K562 (cell line): ENCODE data around the gene OXSR1. TPM values are rescaled to one million over a fixed set of nuclear protein-coding genes. Genes with fewer than 3 reads are reported as not detected.
A peak's percentile ranks its signal among the peaks of the same experiment; 100 is the strongest.

Experiments
- ATAC-seq: fragments of 200-7000 bp; cut with Tn5 transposase; 3 replicates; pipeline ENCODE4 v1.9.1; 2020; ENCODE audit warnings: moderate library complexity
- BruUV-seq: library from RNA; stranded (reverse); fragments of 400-500 nt; replicated peaks from 2 replicates; lab custom pipeline; 2021; lab: Mats Ljungman, UMichigan
- CTCF ChIA-PET: fragments of 300-600 bp; formaldehyde crosslinking; extraction: SDS; loops from one replicate; lab custom pipeline; 2021; ENCODE audit warnings: low intra/inter-chr PET ratio; lab: Yijun Ruan, JAX
- POLR2A ChIA-PET: fragments of 300-600, 350-650 bp; sonication (Branson Sonifier 250); formaldehyde crosslinking; extraction: SDS; loops from one replicate; lab custom pipeline; 2021; ENCODE audit warnings: antibody characterized with exemption, inconsistent platforms; lab: Yijun Ruan, JAX
- DNase-seq, 4 experiments: peaks; one replicate each; pipeline versions ENCODE4 v3.0.0 to v3.0.0-alpha.2; 2011 to 2018; ENCODE audit warnings: low spot score in 3 of 4, mixed read lengths in 3 of 4; ENCODE audit errors: extremely low read depth in 1 of 4
- FAIRE-seq: peaks from 2 replicates; lab custom pipeline; 2011; peaks lifted over from hg19 to GRCh38; lab: Jason Lieb, UNC
- H2AFZ ChIP-seq: 2 replicates; pipeline ENCODE4 v1.6.0; 2011; ENCODE audit warnings: low read depth, low read length, control low read depth, inconsistent platforms
- H3K27ac ChIP-seq: fragments of 200-600 bp; 3 replicates; pipeline ENCODE4 v1.8.0; 2011; ENCODE audit warnings: low read depth, mild to moderate bottlenecking, control low read depth, inconsistent platforms, low read length, moderate library complexity, mixed read lengths; ENCODE audit errors: extremely low read depth
- H3K27me3 ChIP-seq, 2 experiments: fragments of 300-600 bp in 1 of 2; 2 replicates in 1 of 2; 3 replicates in 1 of 2; pipeline versions ENCODE4 v1.6.0 to v1.8.0; 2011; ENCODE audit warnings: inconsistent platforms in 2 of 2, low read length in 2 of 2, mild to moderate bottlenecking in 1 of 2, mixed read lengths in 1 of 2, moderate library complexity in 1 of 2; ENCODE audit not compliant: control insufficient read depth in 2 of 2, insufficient read depth in 2 of 2
- H3K36me3 ChIP-seq: fragments of 300-600 bp; 3 replicates; pipeline ENCODE4 v1.8.0; 2011; ENCODE audit warnings: mild to moderate bottlenecking, low read length, inconsistent platforms; ENCODE audit not compliant: control insufficient read depth, insufficient read depth
- H3K4me1 ChIP-seq, 2 experiments: fragments of 200-600 bp in 1 of 2; replicated peaks in 1 of 2; 2 replicates in 1 of 2; 3 replicates in 1 of 2; pipeline versions ENCODE4 v1.5.1 to v1.8.0; 2011; ENCODE audit warnings: inconsistent platforms in 2 of 2, low read length in 2 of 2, mild to moderate bottlenecking in 1 of 2, mixed read lengths in 1 of 2, moderate library complexity in 1 of 2; ENCODE audit not compliant: control insufficient read depth in 2 of 2, insufficient read depth in 2 of 2
- H3K4me2 ChIP-seq: 2 replicates; pipeline ENCODE4 v1.6.1; 2011; ENCODE audit warnings: low read length, control low read depth, inconsistent platforms, mixed read lengths; ENCODE audit not compliant: insufficient read depth
- H3K4me3 ChIP-seq: fragments of 200-600 bp; sonication (generic), shearing (Covaris generic); 2 replicates; pipeline ENCODE4 v1.5.1; 2016; ENCODE audit warnings: control low read depth, inconsistent platforms
- H3K79me2 ChIP-seq: fragments of 200-600 bp; 3 replicates; pipeline ENCODE4 v1.8.0; 2011; ENCODE audit warnings: low read length, inconsistent platforms; ENCODE audit not compliant: control insufficient read depth, insufficient read depth
- H3K9ac ChIP-seq, 2 experiments: 2 replicates each; pipeline versions ENCODE4 v1.6.0 to v1.6.1; 2011; ENCODE audit warnings: low read depth in 2 of 2, low read length in 2 of 2, control low read depth in 1 of 2, inconsistent platforms in 1 of 2, mild to moderate bottlenecking in 1 of 2, mixed read lengths in 1 of 2; ENCODE audit not compliant: insufficient read depth in 1 of 2
- H3K9me1 ChIP-seq: one replicate; pipeline ENCODE4 v1.6.0; 2011; ENCODE audit warnings: inconsistent platforms, mild to moderate bottlenecking, low read length, moderate library complexity; ENCODE audit not compliant: control insufficient read depth, insufficient read depth
- H3K9me3 ChIP-seq: replicated peaks from 2 replicates; pipeline ENCODE4 v1.5.1; 2011; ENCODE audit warnings: low read depth, low read length, inconsistent platforms; ENCODE audit not compliant: control insufficient read depth, insufficient read depth
- H4K20me1 ChIP-seq: replicated peaks from 2 replicates; pipeline ENCODE4 v1.6.1; 2011; ENCODE audit warnings: low read length, inconsistent platforms, mixed read lengths; ENCODE audit not compliant: control insufficient read depth, insufficient read depth
- CXXC5 ChIP-seq: fragments of 250-450 bp; sonication (Bioruptor Pico); IDR thresholded peaks from 2 replicates; pipeline ENCODE4 v1.8.0; 2022; ENCODE audit warnings: inconsistent platforms, mild to moderate bottlenecking, moderate library complexity
- GABPB1 ChIP-seq: sonication (generic); formaldehyde crosslinking; IDR thresholded peaks from 2 replicates; pipeline ENCODE4 v1.8.0; 2022; ENCODE audit warnings: mild to moderate bottlenecking, missing genetic modification reagents
- GTF2F1 ChIP-seq: IDR thresholded peaks from 2 replicates; pipeline ENCODE4 v1.6.1; 2011; ENCODE audit warnings: low read depth, low read length, improper control_type of control experiment
- RBM22 ChIP-seq: fragments of 200-400 bp; formaldehyde crosslinking; IDR thresholded peaks from 2 replicates; pipeline ENCODE4 v1.6.1; 2018; ENCODE audit warnings: low read length, low read depth; ENCODE audit not compliant: poor library complexity, severe bottlenecking
- RBM25 ChIP-seq: fragments of 200-400 bp; formaldehyde crosslinking; IDR thresholded peaks from 2 replicates; pipeline ENCODE4 v1.6.1; 2018; ENCODE audit warnings: low read length, low read depth, moderate library complexity; ENCODE audit not compliant: severe bottlenecking
- ZBTB43 ChIP-seq: sonication (generic); formaldehyde crosslinking; IDR thresholded peaks from 2 replicates; pipeline ENCODE4 v1.8.0; 2023; ENCODE audit warnings: mild to moderate bottlenecking, missing genetic modification reagents
- ZNF134 ChIP-seq: fragments of 250-450 bp; sonication (Bioruptor Pico); conservative IDR thresholded peaks from 2 replicates; pipeline ENCODE4 v1.4.0; 2020
- ZNF76 ChIP-seq: fragments of 250-450 bp; sonication (Bioruptor Pico); IDR thresholded peaks from 2 replicates; pipeline ENCODE4 v1.4.0; 2020; ENCODE audit warnings: mild to moderate bottlenecking, moderate library complexity, borderline replicate concordance
- WGBS: fragments of 100-300 bp; shearing (Covaris generic); methylation state at CpG from one replicate; pipeline ENCODE4 v1.1.6; 2016; ENCODE audit warnings: low coverage, mixed read lengths; ENCODE audit not compliant: insufficient coverage; ENCODE audit errors: missing lambda C conversion rate; 5-methylcytosine and 5-hydroxymethylcytosine counted together
- in situ Hi-C: fragments of 300-500 bp; cut with MboI; formaldehyde crosslinking; loops from 4 replicates; pipeline ENCODE4 v1.15.0; 2018; ENCODE audit warnings: inconsistent platforms, mixed read lengths
- intact Hi-C: fragments of 100-400 bp; cut with micrococcal nuclease; formaldehyde crosslinking; loops from 2 replicates; pipeline ENCODE4 v1.14.2; 2022
- polyA plus RNA-seq, 8 experiments: library from polyadenylated mRNA; depleted of rRNA in 4 of 8; stranded (reverse) in 5 of 8; unstranded in 3 of 8; fragments of >200 nt; fragmentation: Nextera tagmentation in 2 of 8; fragmentation: Illumina TruSeq in 1 of 8; extraction: Ambion mirVana in 2 of 8; extraction: Trizol in 1 of 8; gene quantifications; 2 replicates each; pipeline versions ENCODE4 v1.2.1 to v1.2.3, GENCODE V29; 2011 to 2014; ENCODE audit warnings: inconsistent platforms in 1 of 8, missing spikeins in 1 of 8
- total RNA-seq, 7 experiments: library from RNA; depleted of rRNA in 6 of 7; stranded (reverse); fragments of >200 nt in 6 of 7; fragmentation: Illumina TruSeq in 2 of 7; extraction: Trizol in 2 of 7; gene quantifications; 2 replicates each; pipeline versions ENCODE4 v1.2.1 to v1.2.3, GENCODE V29; 2011 to 2021; ENCODE audit warnings: low replicate concordance in 1 of 7
- TF ChIP-seq, protein P1 (sequence below): fragments of 450-650 bp; IDR thresholded peaks from 2 replicates; pipeline ENCODE4 v1.6.1; 2018; ENCODE audit not compliant: partially characterized antibody

The OXSR1 gene
- total and polyA plus RNA-seq, 9 of the 15 experiments (the other 6 are each of a cell fraction or from before 2014, with no cell fraction given): 15.7 to 87.6 (median 48.7) TPM

DNA sequence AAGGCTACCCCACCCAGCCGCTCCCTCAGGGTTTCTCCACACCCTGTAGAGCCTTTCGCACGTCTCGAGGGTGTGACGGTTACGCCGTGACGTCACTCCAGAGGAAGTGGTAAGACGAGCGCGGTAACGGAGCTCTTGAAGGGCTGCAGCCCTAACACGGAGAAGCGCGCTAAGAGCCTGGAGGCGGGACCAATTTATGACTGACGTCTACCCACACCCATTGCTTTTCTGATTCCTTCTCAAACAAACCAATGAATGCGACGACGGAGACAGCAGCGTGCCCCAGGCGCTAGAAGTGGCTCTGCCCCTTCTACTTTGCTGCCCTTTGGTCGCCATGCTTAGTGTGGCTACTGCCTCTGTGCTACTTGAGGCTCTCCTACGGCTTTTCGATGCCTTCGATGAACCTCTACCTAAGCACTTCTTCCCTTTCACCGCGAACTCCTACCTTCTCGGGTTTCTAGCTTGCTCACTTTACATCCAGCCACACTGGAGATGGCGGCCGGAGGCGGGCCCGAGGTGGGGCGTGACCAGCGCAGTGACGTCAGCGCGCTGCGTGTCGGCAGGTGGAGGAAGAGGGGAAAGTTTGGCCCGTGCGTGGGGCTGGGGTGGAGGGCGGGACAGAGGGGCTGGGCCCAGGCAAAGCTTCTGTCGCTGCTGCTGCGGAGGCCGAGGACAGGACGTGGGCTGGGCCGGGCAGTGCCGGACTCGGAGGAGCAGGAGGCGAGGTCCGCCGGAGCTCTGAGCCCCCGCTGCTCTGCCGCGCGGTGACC, at the start of gene OXSR1 (continued):
- TF ChIP-seq, protein P1, sequence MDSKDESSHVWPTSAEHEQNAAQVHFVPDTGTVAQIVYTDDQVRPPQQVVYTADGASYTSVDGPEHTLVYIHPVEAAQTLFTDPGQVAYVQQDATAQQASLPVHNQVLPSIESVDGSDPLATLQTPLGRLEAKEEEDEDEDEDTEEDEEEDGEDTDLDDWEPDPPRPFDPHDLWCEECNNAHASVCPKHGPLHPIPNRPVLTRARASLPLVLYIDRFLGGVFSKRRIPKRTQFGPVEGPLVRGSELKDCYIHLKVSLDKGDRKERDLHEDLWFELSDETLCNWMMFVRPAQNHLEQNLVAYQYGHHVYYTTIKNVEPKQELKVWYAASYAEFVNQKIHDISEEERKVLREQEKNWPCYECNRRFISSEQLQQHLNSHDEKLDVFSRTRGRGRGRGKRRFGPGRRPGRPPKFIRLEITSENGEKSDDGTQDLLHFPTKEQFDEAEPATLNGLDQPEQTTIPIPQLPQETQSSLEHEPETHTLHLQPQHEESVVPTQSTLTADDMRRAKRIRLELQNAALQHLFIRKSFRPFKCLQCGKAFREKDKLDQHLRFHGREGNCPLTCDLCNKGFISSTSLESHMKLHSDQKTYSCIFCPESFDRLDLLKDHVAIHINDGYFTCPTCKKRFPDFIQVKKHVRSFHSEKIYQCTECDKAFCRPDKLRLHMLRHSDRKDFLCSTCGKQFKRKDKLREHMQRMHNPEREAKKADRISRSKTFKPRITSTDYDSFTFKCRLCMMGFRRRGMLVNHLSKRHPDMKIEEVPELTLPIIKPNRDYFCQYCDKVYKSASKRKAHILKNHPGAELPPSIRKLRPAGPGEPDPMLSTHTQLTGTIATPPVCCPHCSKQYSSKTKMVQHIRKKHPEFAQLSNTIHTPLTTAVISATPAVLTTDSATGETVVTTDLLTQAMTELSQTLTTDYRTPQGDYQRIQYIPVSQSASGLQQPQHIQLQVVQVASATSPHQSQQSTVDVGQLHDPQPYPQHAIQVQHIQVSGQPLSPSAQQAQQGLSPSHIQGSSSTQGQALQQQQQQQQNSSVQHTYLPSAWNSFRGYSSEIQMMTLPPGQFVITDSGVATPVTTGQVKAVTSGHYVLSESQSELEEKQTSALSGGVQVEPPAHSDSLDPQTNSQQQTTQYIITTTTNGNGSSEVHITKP: peak; percentile 22
- TF ChIP-seq RBM25: peak; percentile 85
- TF ChIP-seq, all 486 proteins: peak for 182

DNA sequence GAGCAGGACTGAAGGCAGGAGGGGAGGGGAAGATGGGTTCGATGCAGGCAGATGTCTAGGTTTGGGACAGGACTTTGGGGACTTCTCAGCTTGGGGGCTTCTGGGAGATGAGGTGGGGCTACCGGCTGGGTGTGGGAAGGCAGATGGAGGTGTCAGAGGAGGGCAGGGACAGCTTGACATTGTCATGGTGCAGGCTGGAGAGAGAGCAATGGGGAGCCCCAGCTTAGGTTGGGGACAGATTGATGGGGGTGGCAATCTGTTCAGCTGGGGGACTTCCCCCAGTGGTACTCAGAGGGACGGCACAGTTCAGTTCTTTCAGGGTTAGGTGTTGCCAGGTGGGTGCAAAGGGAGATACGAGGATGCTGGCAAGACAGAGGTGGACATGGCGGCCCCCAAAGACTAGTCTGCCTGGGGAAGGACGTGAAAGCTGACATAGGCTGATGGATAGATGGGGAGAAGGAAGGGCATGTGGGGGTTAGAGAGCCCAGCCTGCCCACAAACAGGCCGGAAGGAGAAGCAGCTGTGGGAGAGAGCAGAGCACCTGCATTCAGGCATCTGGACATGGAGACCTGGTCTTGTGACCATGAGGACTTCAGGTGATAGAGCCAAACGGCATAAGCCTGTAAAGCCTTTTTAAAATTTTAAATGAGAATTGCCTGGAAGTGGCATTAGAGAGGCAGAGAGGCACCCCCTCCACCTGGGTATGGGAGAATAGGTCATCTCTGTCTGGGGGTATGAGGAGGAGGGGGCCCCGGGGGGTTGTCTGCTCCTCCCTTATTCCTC, 49.5 kb upstream of the OXSR1 start:
- WGBS: 2% methylated on average over 9 of the region's 9 CpGs
- DNase-seq: no peak

More for the DNA sequence above, 49.5 kb upstream of the OXSR1 start:
- H3K4me1 ChIP-seq: peaks cover 0 to 26% of the 10 kb centered on the region in 2 experiments; a peak in 3 of 5 replicates
- intact Hi-C loops (loop anchor here (5.0 kb wide), 3 partner anchors 144 to 366 kb away; partner anchors contain the start of gene XYLB), in situ Hi-C loops (loop anchor here (5.0 kb wide), 1 partner anchor 536 kb away; no protein-coding TSS in a partner anchor)
- no peak for FAIRE-seq
- H3K4me2 ChIP-seq: no peak overlapping the region
- H3K9me3 ChIP-seq: no peaks in the 10 kb centered on the region
- no peak overlapping the region for H2AFZ ChIP-seq
- H3K79me2 ChIP-seq: no peaks in the 10 kb centered on the region
- POLR2A ChIA-PET: interaction anchor here (0.8 to 1.4 kb wide), 5 partner anchors 13 to 26 kb away, joined by 3 to 5 read pairs (median 4); partner anchors contain the start of gene ACAA1
- peak; percentile 24; the same call in 1 of the 2 replicates for TF ChIP-seq GABPB1 (CRISPR knock-in tag)
- no peak for TF ChIP-seq ZBTB43 (CRISPR knock-in tag)
- TF ChIP-seq GTF2F1: no peak
- TF ChIP-seq RBM22: no peak
- no peak for TF ChIP-seq CXXC5 (CRISPR knock-in tag)
- no peak for TF ChIP-seq ZNF134 (CRISPR knock-in tag)
- TF ChIP-seq ZNF76 (CRISPR knock-in tag): no peak
- H3K36me3 ChIP-seq: peaks cover 1% of the 10 kb centered on the region; the same call in 1 of the 3 replicates
- H3K4me3 ChIP-seq: no peak overlapping the region
- no TSS peak for BruUV-seq
- no peak overlapping the region for H3K27ac ChIP-seq
- peak overlapping the region in 1 of 2 experiments; percentile 79; a peak in 2 of 4 replicates for H3K9ac ChIP-seq
- CTCF ChIA-PET: no interaction called here
- H3K9me1 ChIP-seq: no peaks in the 10 kb centered on the region
- ATAC-seq: no peak
- H3K27me3 ChIP-seq: peaks cover 12 to 43% of the 10 kb centered on the region in 2 experiments; a peak in 4 of 5 replicates
- H4K20me1 ChIP-seq: peaks cover 27% of the 10 kb centered on the region
